DND-41 (cell line): ENCODE results near the gene VWA5B1.

Experiments used
- CTCF ChIP-seq: IDR thresholded peaks from 2 replicates; pipeline ENCODE4 v1.5.1; 2012; ENCODE audit warnings: borderline replicate concordance, low read length, moderate library complexity, mild to moderate bottlenecking; ENCODE audit not compliant: poor library complexity, severe bottlenecking; ENCODE audit errors: extremely low read depth
- EZH2 ChIP-seq: IDR thresholded peaks from 3 replicates; pipeline ENCODE4 v1.6.1; 2012; ENCODE audit warnings: borderline replicate concordance, low read depth, mild to moderate bottlenecking, moderate library complexity, low read length, inconsistent platforms; ENCODE audit not compliant: severe bottlenecking

GRCh38 chr1:20261095-20261494, 29.6 kb upstream of the VWA5B1 start:
- TF ChIP-seq CTCF (no peak), EZH2 (no peak)
